ENCODE measurements around the gene PIK3R5.

Gene PIK3R5

DNA sequence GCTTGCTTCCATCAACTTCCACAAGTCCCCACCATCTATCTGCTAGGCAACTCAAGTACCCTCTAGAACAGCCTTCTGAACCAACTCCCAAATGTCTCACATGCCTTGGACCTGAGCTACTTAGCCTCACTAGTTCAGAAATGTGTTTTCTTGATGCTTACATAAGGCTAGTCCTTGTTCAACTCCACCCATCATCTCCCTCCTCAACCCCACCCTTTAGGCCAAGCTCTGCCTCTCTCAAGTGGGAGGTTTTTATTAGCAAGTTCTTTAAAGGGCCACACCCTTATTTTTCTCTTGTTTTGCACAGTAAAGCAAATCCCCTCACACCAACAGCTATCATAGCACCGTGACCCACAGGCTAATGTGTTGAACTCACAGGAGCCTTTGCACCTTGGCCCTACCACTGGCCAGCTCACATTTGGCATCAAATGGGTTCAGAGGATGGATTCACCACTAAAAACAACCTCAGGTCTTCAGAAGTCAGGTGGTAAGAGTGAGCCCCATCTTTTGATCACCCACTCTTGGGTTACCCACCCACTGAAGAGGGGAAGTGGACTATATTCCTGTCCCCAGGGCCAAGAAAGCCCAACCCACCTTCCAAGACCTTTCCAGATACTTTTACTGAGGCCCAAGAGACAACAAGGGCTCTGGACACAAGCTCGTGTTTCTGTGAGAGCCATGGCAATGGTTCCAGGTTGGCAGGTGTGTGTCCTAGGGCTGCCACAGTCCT lies 12.2 kb downstream of the PIK3R5 start:
- no peak for DNase-seq (ENCODE audit: low spot score)

DNA sequence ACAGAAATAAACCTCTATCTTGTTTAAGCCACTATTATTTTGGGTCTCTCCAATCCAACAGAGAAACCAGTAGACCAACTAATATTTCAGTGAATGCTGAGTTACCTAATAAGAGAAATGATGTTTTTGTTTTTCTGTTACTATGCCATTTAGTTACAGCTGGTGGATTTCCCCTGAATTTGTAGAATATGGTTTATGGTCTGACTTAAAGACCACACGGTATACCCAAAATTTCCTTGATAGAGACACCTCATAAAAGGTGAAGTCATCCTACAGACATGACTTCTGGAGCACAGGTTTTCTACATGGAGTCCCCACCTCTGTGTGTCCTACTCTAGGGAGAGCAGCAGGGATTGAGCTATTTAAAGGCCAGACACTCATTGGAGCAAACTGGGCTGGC lies 13.3 kb downstream of the PIK3R5 start:
- no peak for DNase-seq (ENCODE audit: low spot score)

DNA sequence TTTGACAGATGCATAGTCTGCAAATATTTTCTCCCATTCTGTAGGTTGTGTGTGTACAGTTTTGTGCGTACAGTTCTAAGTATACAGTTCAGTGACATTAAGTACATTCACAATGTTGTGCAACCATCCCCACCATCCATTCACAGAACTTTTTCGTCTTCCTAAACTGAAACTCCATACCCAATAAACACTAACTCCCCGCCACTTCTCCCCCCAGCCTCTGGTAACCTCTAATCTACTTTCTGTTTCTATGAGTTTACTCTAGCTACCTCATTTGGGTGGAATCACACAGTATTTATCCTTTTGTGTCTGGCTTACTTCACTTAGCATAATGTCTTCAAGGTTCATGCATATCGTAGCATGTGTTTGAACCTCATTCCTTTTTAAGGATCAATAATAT lies 14.3 kb downstream of the PIK3R5 start:
- no peak for DNase-seq (ENCODE audit: low spot score)

DNA sequence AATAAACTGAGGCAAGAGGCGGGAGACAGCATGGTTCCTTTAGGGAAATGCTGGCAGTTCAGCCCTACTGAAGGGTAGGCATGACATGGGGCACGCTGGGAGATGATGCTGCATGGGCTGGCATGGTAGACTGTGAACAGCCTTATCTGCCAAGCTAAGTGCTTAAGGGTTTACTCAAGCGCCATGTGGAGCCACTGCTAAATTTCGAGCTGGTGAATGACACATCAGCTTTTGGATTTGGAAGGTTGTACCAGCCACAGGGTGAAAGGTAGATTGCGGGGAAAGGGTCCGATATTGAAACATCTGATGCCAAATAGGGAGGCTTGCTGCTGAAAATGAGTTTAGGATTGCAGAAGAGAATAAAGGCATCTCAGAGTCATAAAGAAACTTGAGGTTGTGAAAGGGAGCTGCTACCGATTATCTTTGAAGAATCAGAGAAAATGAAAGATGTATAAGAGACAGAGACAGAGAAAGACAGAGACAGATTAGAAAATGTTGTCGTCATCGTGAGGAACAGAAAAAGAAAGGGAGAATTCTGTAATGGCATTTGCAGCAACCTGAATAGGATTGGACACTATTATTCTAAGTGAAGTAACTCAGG lies 16.3 kb downstream of the PIK3R5 start:
- no peak for DNase-seq (ENCODE audit: low spot score)

DNA sequence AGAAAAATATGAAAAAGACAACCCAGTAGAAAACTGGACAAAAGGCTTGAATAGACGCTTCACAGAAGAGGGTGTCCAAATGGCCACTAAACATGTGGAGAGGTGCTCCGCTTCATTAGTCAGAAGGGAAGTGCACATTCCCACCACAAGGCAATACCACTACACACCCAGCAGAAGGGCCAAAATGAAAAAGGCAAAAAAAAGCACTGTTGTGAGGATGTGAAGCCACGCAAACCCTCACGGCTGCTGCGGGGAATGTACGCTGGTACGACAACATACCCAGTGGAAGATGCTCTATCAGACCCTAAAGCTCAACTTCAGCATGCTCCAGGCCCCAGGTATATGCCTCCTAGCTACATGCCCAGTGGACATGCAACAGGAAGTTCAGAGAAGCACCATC lies 17.0 kb downstream of the PIK3R5 start:
- DNase-seq (ENCODE audit: low spot score): no peak

DNA sequence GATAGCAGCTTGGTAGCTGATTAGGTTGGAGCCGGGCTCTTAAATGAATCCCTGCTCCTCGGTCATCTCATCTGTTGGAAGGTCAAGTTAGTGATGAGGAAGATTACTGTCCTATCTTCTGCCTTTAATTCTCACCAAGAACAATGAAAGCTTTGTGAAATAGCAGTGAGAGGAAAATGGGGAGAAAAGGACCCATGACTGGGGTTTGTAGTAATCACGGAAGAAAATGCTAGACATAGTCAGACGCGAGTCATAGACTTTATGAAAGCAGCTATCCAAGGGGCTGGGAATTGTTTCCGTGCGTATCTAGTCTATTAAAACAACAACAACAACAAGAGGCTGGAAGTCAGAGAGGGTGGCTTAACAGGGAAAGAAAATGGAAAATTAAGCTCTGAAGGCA lies 18.3 kb downstream of the PIK3R5 start:
- no peak for DNase-seq (ENCODE audit: low spot score)

DNA sequence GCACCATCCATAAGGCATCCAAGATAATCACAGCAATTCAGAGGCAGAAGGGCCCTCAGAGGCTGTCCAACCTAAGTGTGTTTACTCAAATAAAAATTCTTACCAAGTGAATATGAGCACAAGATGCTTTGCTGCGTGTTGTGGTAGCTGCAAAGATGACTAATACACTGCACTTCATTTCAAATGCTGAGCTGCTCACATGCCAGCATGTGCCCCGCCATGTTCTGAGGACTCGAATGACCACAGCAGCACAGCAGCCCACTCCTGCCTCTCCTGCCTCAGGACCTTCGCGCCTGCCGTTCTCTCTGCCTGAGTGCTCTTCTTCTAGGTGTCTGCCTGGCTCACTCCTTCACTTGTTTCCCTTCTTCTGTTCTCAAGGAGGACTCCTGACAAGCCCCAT lies 19.0 kb downstream of the PIK3R5 start:
- no peak for DNase-seq (ENCODE audit: low spot score)

DNA sequence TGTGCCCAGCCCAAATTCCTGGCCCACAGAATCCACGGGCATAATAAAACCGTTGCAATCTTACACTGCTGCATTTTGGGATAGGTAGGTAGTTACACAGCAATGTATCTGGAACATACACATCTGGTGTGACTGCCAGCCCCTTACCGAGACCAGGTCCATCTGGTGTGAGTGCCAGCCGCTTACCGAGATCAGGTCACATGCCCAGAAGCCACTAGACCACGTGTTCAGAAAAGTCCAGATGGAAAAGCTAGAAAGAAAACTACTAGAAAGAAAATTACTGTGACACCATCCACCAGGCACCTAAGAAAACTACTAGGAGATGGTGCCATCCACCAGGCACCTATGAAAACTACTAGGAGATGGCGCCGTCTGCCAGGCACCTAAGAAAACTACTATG lies 19.4 kb downstream of the PIK3R5 start:
- no peak for DNase-seq (ENCODE audit: low spot score)

DNA sequence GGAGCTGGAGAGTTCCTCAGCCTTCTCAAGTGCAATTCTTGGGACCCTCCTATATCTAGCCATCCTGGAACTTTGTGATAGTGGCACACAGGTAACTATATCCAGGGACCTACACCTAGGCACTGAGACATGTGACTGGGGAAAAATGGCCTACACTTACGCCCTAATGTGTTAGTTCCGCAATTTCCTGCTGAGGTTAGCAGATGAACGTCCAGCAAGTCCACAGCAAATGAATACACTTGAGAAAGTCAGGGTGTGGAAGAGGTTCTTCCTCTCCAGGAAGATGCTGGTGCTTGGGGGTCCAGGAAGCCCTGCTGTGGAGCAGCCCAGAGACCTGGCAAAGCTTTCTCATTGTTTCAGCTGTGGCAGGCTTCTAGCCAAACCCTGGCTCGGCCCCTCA lies 20.8 kb downstream of the PIK3R5 start:
- no peak for DNase-seq (ENCODE audit: low spot score)

DNA sequence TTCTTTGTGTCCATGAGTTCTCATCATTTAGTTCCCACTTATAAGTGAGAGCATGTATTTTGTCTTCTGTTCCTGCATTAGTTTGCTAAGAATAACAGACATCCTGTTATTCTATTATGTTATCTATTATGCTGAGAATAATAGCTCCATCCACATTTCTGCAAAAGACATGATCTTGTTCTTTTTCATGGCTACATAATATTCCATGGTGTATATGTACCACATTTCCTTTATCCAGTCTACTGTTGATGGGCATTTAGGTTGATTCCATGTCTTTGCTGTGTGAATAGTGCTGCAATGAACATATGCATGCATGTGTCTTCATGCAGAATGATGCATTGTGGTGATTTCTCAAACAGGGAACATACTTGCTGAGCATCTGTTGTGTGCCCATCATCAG lies 21.4 kb downstream of the PIK3R5 start:
- DNase-seq (ENCODE audit: low spot score): no peak

DNA sequence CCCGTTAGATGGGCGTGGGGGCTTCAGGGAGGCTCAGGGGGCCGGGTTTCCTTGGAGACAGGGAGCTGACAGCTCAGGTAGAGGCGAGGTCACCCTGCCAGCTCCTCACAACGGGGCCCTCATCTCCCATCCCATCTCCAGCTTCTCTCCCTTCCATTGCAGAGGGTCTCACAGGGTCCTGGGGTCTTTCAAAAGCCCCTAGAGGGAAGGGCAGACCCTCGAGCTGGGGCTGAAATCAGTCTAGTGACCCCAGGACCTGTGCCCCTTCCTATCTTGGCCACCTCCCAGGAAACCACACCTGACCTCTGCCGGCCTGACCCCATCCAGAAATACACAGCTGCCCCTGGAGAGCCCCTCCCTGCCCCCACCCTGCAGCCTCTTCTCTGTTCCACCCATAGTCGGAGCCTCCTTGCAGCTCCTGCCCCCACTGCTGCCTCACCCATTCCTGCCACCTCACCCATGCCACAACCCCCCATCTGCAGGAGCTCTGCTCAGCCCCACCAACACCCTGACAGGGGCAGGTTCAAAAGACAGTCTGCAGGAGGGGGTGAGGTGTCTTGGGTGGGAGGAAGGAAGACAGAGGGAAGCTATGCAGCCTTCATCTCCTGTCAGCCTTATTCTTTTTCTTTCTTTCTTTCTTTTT lies 23.4 kb downstream of the PIK3R5 start:
- no peak for DNase-seq (ENCODE audit: low spot score)

DNA sequence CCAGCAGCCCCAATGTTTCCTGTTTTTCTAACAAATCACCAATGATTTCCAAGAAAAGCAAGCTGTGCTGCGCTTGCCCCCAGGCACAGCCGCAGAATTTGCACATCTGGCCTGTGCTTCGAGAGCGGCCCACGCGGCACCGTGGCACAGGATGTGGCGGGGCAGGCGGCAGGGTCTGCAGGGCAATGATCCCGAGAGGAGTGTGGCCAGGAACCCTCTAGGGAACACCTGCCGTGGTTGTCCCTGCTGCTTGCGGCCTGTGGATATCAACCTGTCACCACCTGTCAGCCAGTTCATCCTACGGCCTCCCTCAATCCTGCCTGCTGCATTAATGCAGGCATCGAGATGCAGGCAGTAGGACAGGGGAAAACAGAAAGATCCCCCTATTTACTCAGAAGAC lies 24.0 kb downstream of the PIK3R5 start:
- DNase-seq (ENCODE audit: low spot score): no peak

DNA sequence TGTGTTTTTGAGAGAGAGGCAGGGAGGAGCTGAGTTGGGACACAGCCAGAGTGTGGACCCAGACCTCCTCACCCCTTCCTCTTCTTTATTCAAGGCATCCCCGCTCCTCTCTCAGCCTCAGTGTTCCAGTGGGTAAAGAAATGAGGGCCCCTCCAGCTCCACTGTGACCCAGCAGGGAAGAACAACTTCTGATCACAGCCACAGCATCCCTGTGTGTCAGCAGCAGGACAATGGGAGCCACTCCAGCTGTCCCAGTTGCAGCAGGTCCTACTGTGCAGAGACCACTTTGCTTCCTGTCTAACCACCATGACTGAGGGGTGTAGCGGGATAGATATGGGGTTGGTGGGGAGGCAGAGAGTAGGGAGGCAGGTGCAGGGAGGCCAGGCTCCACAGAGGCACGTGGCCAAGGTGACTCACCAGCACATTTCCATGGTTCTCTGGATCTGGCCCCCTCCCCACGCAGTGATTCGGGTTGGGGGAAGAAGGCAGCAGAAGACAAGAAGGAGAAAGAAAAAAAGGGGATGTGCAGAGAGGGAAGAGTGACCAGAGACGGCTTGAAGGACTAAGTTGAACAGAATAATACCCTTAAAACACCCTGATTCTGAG lies 24.5 kb downstream of the PIK3R5 start:
- DNase-seq (ENCODE audit: low spot score): no peak

DNA sequence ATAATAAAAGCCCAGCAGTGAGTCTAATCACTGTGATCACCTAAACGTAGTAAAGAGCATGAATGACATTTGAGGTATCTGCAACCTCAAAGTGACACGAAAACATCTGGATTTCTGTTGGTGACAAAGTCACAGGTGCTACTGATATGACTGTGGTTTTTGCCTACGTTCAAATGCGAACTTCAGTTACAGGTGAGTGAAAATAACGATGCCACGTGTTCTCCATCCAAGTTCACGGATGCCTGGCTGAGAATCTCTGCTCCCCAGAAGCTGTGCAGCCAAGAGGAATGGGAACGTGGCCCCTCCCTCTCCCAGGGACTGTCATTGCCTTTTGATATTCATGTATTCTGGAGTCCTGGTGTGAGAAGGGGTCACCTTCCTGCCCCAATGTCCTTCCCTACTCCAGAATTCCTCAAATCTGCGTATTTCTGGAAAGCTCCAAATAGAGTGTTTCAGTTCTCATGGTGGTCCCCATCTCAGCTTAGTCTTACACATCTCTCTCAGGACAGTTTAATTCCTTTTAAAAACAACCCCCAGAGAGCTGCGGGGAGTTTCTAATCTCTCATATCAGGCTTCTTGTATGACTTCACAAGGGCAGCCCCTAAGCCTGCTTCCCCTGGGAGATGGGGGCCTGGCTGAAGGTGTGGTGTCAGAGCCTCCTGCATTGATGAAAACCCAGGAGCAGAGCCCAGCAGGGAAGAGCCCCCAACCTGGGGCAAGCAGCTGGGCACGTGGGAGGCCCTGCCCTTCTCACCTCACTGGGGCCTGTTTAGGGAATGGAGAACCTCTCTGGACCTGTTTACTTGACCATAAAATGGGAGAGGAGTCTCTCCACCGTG lies 25.8 kb downstream of the PIK3R5 start:
- DNase-seq (ENCODE audit: low spot score): no peak

DNA sequence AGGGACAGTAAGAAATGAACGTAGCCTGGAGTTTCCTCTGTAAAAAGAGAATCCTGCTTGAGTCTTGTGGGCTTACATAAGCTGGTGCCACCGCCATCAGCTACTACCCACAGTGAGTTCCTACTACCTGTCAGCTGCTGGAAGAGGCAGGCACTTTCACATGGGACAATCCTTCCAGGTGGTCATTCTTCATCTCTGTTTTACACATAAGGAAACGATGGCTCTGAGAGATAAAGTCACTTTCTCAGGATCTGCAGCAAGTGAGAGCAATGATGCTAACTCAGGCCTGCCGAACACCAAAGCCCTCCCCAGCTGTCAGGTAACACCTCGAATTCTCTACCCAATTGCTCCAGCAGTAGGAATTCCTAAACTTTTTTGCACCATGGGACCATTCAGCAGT lies 26.6 kb downstream of the PIK3R5 start:
- DNase-seq (ENCODE audit: low spot score): no peak

DNA sequence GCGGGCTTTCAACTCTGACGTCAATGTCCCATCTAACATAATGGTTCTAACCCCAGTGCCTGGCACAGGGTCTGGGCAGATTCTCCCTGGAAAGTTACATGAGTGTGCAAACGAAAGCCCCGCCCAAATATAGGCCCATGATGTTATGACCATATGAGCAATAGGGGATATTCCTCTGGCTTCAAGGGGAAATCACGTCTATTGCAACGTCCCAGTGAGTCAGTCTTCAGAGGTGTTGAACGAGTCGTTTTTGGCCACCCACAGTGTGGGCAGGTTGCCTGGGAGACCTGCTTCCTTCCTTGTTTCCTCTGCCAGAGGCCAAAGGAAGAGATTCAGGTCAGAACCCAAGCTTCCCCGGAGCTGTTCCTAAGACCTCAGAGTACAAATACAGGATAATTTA lies 30.3 kb downstream of the PIK3R5 start:
- DNase-seq (ENCODE audit: low spot score): no peak

DNA sequence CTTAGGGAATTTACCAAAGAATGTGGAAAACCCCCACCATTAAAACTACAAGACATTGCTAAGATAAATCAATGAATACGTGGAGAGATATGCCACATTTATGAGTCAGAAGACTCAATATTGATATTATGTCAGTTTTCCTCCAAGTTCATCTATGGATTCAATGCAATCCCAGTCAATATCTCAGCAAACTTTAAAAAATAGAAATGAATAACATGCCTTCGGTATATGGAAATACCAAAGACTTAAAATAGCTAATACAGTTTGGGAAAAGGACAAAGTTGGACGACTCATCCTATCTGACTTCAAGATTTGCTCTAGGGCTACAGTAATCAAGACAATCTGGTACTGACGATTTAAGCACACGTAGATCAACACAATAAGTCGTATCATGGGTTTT lies 31.2 kb downstream of the PIK3R5 start:
- no peak for DNase-seq (ENCODE audit: low spot score)

DNA sequence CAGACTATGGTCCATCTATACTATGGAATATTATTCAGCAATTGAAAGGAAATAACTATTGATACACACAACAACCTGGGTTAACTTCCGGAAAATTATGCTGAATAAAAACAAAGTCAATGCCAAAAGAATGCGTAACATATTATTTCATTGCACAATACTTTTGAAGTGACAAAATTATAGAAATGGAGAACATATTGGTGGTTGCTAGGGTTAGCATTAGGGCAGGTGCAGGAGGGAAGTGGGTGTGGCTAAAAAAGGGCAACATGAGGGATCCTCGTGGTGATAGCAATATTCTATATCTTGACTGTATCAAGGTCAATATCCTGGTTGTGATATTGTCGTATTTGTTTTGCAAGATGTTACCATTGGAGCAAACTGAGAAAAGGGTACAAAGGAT lies 34.9 kb downstream of the PIK3R5 start:
- no peak for DNase-seq (ENCODE audit: low spot score)

DNA sequence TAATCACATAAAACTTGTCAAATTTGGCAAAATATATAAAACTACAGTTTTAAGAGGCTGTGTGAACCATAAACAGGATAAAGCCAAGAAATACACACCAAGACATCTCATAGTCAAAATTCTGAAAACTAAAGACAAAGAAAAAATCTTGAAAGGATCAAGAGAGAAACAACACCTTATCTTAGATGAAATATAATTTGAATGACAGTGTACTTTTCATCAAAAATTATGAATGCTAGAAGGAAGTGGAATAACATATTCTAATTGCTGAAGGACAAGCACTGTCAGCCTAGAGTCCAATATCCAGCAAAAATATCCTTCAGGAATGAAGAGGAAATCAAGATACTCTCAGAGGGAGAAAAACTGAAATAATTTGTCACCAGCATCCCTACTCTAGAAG lies 37.2 kb downstream of the PIK3R5 start:
- no peak for DNase-seq (ENCODE audit: low spot score)

DNA sequence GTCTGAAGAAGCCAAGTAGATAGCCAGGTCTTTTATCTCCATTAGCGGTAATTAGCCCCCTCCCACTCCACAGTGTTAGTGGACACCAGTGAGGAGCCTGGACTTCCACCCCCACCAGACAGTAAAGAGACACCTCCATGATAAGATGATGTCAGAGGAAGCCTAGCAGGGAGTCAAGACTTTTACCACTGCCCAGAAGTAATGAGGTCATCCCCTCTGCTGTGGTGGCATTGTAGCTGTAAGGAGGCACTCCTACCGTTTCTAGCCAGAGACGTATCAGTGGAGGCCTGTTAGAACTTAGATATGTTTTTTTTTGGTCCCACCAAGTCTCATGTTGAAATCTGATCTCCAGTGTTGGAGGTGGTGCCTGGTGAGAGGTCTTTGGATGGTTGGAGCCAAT lies 38.1 kb downstream of the PIK3R5 start:
- no peak for DNase-seq (ENCODE audit: low spot score)

DNA sequence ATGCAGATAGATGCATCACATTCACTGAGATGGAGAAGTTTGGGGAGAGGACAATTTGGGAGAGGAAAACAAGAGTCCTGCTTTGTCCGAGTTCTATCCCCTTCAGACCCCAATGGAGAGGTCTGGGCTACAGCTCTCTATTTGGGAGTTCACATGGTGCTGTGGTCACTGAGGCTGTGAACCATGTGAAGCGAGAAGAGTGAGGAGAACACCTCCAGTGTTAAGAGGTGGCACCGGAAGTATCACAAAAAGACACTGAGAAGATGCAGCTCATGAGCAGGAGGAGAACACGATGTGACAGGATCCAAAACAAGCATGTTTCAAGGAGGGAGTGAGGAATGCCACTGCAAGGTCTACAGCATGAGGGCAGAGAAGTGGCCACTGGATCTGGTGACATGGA lies 39.7 kb downstream of the PIK3R5 start:
- DNase-seq (ENCODE audit: low spot score): no peak

DNA sequence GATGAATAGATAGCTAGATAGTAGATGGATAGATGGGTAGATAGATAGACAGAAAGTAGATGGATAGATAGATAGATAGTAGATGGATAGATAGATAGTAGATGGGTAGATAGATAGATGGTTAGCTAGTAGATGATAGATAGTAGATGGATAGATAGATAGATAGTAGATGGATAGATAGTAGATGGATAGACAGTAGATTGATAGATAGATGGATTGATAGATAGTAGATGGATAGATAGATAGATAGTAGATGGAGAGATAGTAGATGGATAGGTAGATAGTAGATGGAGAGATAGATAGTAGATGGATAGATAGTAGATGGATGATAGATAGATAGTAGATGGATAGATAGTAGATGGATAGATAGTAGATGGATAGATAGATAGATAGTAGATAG lies 40.4 kb downstream of the PIK3R5 start:
- DNase-seq (ENCODE audit: low spot score): no peak
